WTC11 (cell line): Measurements from ENCODE around the gene SSU72. TPM values are rescaled to one million over a fixed set of nuclear protein-coding genes. Genes with fewer than 3 reads are reported as not detected.

Source experiments
- ATAC-seq: fragments of 200-7000 bp; cut with Tn5 transposase; 2 replicates; pipeline ENCODE4 v1.10.0; 2021; ENCODE audit warnings: mild to moderate bottlenecking, moderate library complexity
- CTCF ChIA-PET: fragments of 300-600 bp; sonication (Branson Sonifier 250); formaldehyde crosslinking; loops from one replicate; lab custom pipeline; 2021; ENCODE audit warnings: antibody characterized with exemption; lab: Charles Lee
- POLR2A ChIA-PET: fragments of 350-600 bp; sonication (Branson Sonifier 250); formaldehyde crosslinking; loops from one replicate; lab custom pipeline; 2021; ENCODE audit warnings: antibody characterized with exemption; lab: Charles Lee
- DNase-seq: peaks from one replicate; pipeline ENCODE4 v3.0.0; 2021; ENCODE audit warnings: low spot score
- H3K27ac Mint-ChIP-seq: 2 replicates; pipeline ENCODE4 v1.8.0; 2021; ENCODE audit warnings: mixed read lengths
- H3K27me3 Mint-ChIP-seq: 2 replicates; pipeline ENCODE4 v1.8.0; 2021; ENCODE audit warnings: low read depth, mild to moderate bottlenecking, moderate library complexity, mixed read lengths
- H3K36me3 Mint-ChIP-seq: 2 replicates; pipeline ENCODE4 v1.8.0; 2021; ENCODE audit warnings: mixed read lengths
- H3K4me1 Mint-ChIP-seq: 2 replicates; pipeline ENCODE4 v1.8.0; 2022; ENCODE audit warnings: mixed read lengths
- H3K4me3 Mint-ChIP-seq: 2 replicates; pipeline ENCODE4 v1.8.0; 2021; ENCODE audit warnings: mild to moderate bottlenecking, moderate library complexity, mixed read lengths
- H3K9me3 Mint-ChIP-seq: 2 replicates; pipeline ENCODE4 v1.8.0; 2021; ENCODE audit warnings: mixed read lengths
- ATF1 ChIP-seq: sonication (generic); formaldehyde crosslinking; IDR thresholded peaks from 2 replicates; pipeline ENCODE4 v1.8.1; 2023; ENCODE audit warnings: mild to moderate bottlenecking, moderate library complexity, missing genetic modification reagents
- E2F5 ChIP-seq: sonication (generic); formaldehyde crosslinking; IDR thresholded peaks from 2 replicates; pipeline ENCODE4 v1.8.1; 2022; ENCODE audit warnings: mild to moderate bottlenecking, moderate library complexity, missing genetic modification reagents
- ELF4 ChIP-seq: sonication (generic); formaldehyde crosslinking; IDR thresholded peaks from 2 replicates; pipeline ENCODE4 v1.8.1; 2022; ENCODE audit warnings: low read depth, mild to moderate bottlenecking, moderate library complexity, missing genetic modification reagents
- FOXJ3 ChIP-seq: sonication (generic); formaldehyde crosslinking; IDR thresholded peaks from 2 replicates; pipeline ENCODE4 v1.9.0; 2021; ENCODE audit warnings: missing genetic modification reagents, mild to moderate bottlenecking, borderline replicate concordance
- GABPB1 ChIP-seq: sonication (generic); formaldehyde crosslinking; IDR thresholded peaks from 2 replicates; pipeline ENCODE4 v1.8.1; 2023; ENCODE audit warnings: mild to moderate bottlenecking, missing genetic modification reagents
- HMGA2 ChIP-seq: fragments of 250-450 bp; sonication (Bioruptor Pico); IDR thresholded peaks from 2 replicates; pipeline ENCODE4 v1.4.0; 2021; ENCODE audit warnings: mild to moderate bottlenecking, moderate library complexity
- JAZF1 ChIP-seq: fragments of 250-450 bp; sonication (Bioruptor Pico); IDR thresholded peaks from 2 replicates; pipeline ENCODE4 v1.9.0; 2021; ENCODE audit warnings: moderate library complexity, mild to moderate bottlenecking, inconsistent platforms
- MAX ChIP-seq: sonication (generic); formaldehyde crosslinking; IDR thresholded peaks from 2 replicates; pipeline ENCODE4 v1.8.0; 2022; ENCODE audit warnings: mild to moderate bottlenecking, missing genetic modification reagents
- MYBL2 ChIP-seq: sonication (generic); formaldehyde crosslinking; IDR thresholded peaks from 2 replicates; pipeline ENCODE4 v1.8.1; 2023; ENCODE audit warnings: mild to moderate bottlenecking, moderate library complexity, missing genetic modification reagents
- NR2C2 ChIP-seq: sonication (generic); formaldehyde crosslinking; IDR thresholded peaks from 2 replicates; pipeline ENCODE4 v1.8.0; 2022; ENCODE audit warnings: mild to moderate bottlenecking, missing genetic modification reagents
- PRDM15 ChIP-seq: sonication (generic); formaldehyde crosslinking; IDR thresholded peaks from 2 replicates; pipeline ENCODE4 v1.8.0; 2022; ENCODE audit warnings: missing genetic modification reagents
- PRRX2 ChIP-seq: fragments of 250-450 bp; sonication (Bioruptor Pico); IDR thresholded peaks from 2 replicates; pipeline ENCODE4 v1.8.0; 2021; ENCODE audit warnings: mild to moderate bottlenecking
- RELA ChIP-seq: sonication (generic); formaldehyde crosslinking; IDR thresholded peaks from 2 replicates; pipeline ENCODE4 v1.8.1; 2022; ENCODE audit warnings: missing genetic modification reagents, mild to moderate bottlenecking, borderline replicate concordance
- SMAD4 ChIP-seq: sonication (generic); formaldehyde crosslinking; IDR thresholded peaks from 2 replicates; pipeline ENCODE4 v1.8.0; 2022; ENCODE audit warnings: mild to moderate bottlenecking, missing genetic modification reagents
- TEAD4 ChIP-seq: sonication (generic); formaldehyde crosslinking; IDR thresholded peaks from 2 replicates; pipeline ENCODE4 v1.8.0; 2022; ENCODE audit warnings: mild to moderate bottlenecking, missing genetic modification reagents
- TP53 ChIP-seq: sonication (generic); formaldehyde crosslinking; IDR thresholded peaks from 2 replicates; pipeline ENCODE4 v1.8.1; 2023; ENCODE audit warnings: mild to moderate bottlenecking, missing genetic modification reagents
- ZBTB21 ChIP-seq: sonication (generic); formaldehyde crosslinking; IDR thresholded peaks from 2 replicates; pipeline ENCODE4 v1.8.1; 2023; ENCODE audit warnings: mild to moderate bottlenecking, missing genetic modification reagents, borderline replicate concordance
- ZBTB43 ChIP-seq: sonication (generic); formaldehyde crosslinking; IDR thresholded peaks from 2 replicates; pipeline ENCODE4 v1.8.1; 2023; ENCODE audit warnings: mild to moderate bottlenecking, missing genetic modification reagents
- ZNF219 ChIP-seq: sonication (generic); formaldehyde crosslinking; IDR thresholded peaks from 2 replicates; pipeline ENCODE4 v1.8.0; 2023; ENCODE audit warnings: missing genetic modification reagents, mild to moderate bottlenecking, borderline replicate concordance
- ZNF396 ChIP-seq: fragments of 250-450 bp; sonication (Bioruptor Pico); IDR thresholded peaks from 2 replicates; pipeline ENCODE4 v1.8.0; 2021; ENCODE audit warnings: mild to moderate bottlenecking, moderate library complexity, borderline replicate concordance
- total RNA-seq: library from RNA; stranded (reverse); gene quantifications from 3 replicates; pipeline ENCODE4 v1.2.3, GENCODE V29; 2021
- TF ChIP-seq, protein P1 (sequence below): sonication (generic); formaldehyde crosslinking; IDR thresholded peaks from 2 replicates; pipeline ENCODE4 v1.8.1; 2023; ENCODE audit warnings: mild to moderate bottlenecking, missing genetic modification reagents, moderate library complexity
- TF ChIP-seq, protein P2 (sequence below): sonication (generic); formaldehyde crosslinking; IDR thresholded peaks from 2 replicates; pipeline ENCODE4 v1.8.1; 2023; ENCODE audit warnings: mild to moderate bottlenecking, moderate library complexity, missing genetic modification reagents
- TF ChIP-seq, protein P3 (sequence below): sonication (generic); formaldehyde crosslinking; IDR thresholded peaks from 2 replicates; pipeline ENCODE4 v1.8.0; 2023; ENCODE audit warnings: missing genetic modification reagents, mild to moderate bottlenecking, borderline replicate concordance

The SSU72 gene
- total RNA-seq, 1 experiment from 2014 or later, result 158 TPM

- DNase-seq, result peak; percentile 67
- peaks cover 7% of the 10 kb centered on the region for H3K36me3 Mint-ChIP-seq
- H3K27me3 Mint-ChIP-seq, result no peaks in the 10 kb centered on the region
- peaks cover 15% of the 10 kb centered on the region for H3K4me1 Mint-ChIP-seq
- ChIA-PET POLR2A (no interaction called here), CTCF (no interaction called here)
- H3K4me3 Mint-ChIP-seq, result peak overlapping the region; percentile 94
- ATAC-seq, result peak; percentile 62
- H3K9me3 Mint-ChIP-seq, result no peaks in the 10 kb centered on the region
- peak overlapping the region; percentile 98 for H3K27ac Mint-ChIP-seq
- TF ChIP-seq, protein P1, sequence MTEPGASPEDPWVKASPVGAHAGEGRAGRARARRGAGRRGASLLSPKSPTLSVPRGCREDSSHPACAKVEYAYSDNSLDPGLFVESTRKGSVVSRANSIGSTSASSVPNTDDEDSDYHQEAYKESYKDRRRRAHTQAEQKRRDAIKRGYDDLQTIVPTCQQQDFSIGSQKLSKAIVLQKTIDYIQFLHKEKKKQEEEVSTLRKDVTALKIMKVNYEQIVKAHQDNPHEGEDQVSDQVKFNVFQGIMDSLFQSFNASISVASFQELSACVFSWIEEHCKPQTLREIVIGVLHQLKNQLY (CRISPR knock-in tag), result no peak
- TF ChIP-seq NR2C2 (no peak), ZBTB21 (CRISPR knock-in tag) (peak; percentile 58; the same call in 1 of the 2 replicates), E2F5 (CRISPR knock-in tag) (0 out of 2 replicates have a peak, but pooled peaks have one; percentile 46), SMAD4 (CRISPR knock-in tag) (0 out of 2 replicates have a peak, but pooled peaks have one; percentile 34), ZNF396 (no peak), ATF1 (CRISPR knock-in tag) (peak; percentile 79; the same call in 1 of the 2 replicates), ZBTB43 (no peak), PRDM15 (CRISPR knock-in tag) (no peak), GABPB1 (CRISPR knock-in tag) (no peak), ELF4 (CRISPR knock-in tag) (peak; percentile 63; the same call in 1 of the 2 replicates), MYBL2 (CRISPR knock-in tag) (peak; percentile 69; the same call in 1 of the 2 replicates), TP53 (CRISPR knock-in tag) (0 out of 2 replicates have a peak, but pooled peaks have one; percentile 66), PRRX2 (no peak), MAX (CRISPR knock-in tag) (peak; percentile 72), ZNF219 (peak; percentile 70; the same call in 1 of the 2 replicates), JAZF1 (CRISPR knock-in tag) (no peak), FOXJ3 (no peak), HMGA2 (CRISPR knock-in tag) (no peak), RELA (CRISPR knock-in tag) (0 out of 2 replicates have a peak, but pooled peaks have one; percentile 51), TEAD4 (peak; percentile 16; the same call in 1 of the 2 replicates)
- TF ChIP-seq, protein P2, sequence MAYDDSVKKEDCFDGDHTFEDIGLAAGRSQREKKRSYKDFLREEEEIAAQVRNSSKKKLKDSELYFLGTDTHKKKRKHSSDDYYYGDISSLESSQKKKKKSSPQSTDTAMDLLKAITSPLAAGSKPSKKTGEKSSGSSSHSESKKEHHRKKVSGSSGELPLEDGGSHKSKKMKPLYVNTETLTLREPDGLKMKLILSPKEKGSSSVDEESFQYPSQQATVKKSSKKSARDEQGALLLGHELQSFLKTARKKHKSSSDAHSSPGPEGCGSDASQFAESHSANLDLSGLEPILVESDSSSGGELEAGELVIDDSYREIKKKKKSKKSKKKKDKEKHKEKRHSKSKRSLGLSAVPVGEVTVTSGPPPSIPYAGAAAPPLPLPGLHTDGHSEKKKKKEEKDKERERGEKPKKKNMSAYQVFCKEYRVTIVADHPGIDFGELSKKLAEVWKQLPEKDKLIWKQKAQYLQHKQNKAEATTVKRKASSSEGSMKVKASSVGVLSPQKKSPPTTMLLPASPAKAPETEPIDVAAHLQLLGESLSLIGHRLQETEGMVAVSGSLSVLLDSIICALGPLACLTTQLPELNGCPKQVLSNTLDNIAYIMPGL (CRISPR knock-in tag), result peak; percentile 96
- TF ChIP-seq, protein P3, sequence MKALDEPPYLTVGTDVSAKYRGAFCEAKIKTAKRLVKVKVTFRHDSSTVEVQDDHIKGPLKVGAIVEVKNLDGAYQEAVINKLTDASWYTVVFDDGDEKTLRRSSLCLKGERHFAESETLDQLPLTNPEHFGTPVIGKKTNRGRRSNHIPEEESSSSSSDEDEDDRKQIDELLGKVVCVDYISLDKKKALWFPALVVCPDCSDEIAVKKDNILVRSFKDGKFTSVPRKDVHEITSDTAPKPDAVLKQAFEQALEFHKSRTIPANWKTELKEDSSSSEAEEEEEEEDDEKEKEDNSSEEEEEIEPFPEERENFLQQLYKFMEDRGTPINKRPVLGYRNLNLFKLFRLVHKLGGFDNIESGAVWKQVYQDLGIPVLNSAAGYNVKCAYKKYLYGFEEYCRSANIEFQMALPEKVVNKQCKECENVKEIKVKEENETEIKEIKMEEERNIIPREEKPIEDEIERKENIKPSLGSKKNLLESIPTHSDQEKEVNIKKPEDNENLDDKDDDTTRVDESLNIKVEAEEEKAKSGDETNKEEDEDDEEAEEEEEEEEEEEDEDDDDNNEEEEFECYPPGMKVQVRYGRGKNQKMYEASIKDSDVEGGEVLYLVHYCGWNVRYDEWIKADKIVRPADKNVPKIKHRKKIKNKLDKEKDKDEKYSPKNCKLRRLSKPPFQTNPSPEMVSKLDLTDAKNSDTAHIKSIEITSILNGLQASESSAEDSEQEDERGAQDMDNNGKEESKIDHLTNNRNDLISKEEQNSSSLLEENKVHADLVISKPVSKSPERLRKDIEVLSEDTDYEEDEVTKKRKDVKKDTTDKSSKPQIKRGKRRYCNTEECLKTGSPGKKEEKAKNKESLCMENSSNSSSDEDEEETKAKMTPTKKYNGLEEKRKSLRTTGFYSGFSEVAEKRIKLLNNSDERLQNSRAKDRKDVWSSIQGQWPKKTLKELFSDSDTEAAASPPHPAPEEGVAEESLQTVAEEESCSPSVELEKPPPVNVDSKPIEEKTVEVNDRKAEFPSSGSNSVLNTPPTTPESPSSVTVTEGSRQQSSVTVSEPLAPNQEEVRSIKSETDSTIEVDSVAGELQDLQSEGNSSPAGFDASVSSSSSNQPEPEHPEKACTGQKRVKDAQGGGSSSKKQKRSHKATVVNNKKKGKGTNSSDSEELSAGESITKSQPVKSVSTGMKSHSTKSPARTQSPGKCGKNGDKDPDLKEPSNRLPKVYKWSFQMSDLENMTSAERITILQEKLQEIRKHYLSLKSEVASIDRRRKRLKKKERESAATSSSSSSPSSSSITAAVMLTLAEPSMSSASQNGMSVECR (CRISPR knock-in tag), result peak; percentile 35; the same call in 1 of the 2 replicates
Measured at GRCh38 chr1:1573843-1574720, 581 bp downstream of the SSU72 start.
